ENCODE results near the gene SOX13. TPM values are rescaled to one million over a fixed set of nuclear protein-coding genes. Genes with fewer than 3 reads are reported as not detected.
"Not testable (repeated sequence)": the region's sequence is repeated elsewhere in the genome, so short reads cannot be mapped to it uniquely, and the experiment has no call there.

SOX13 gene
- total RNA-seq, 1 experiment from 2014 or later = 94.4 TPM

GRCh38 chr1:204045430-204045829, 27.5 kb upstream of the SOX13 start:
- no peak for DNase-seq
- Histone ChIP-seq H3K27me3 (ENCODE audit: control insufficient read depth, insufficient read depth, low read length) (no peaks in the 10 kb centered on the region; the same call in 1 of the 2 replicates), H3K4me3 (ENCODE audit: insufficient read depth, low read depth, low read length) (no peak overlapping the region), H3K36me3 (replicated peaks; ENCODE audit: control insufficient read depth, insufficient read depth, low read length) (no peaks in the 10 kb centered on the region)

GRCh38 chr1:204046346-204046745, 26.6 kb upstream of the SOX13 start:
- Histone ChIP-seq H3K27me3 (ENCODE audit: control insufficient read depth, insufficient read depth, low read length) (no peaks in the 10 kb centered on the region; the same call in 1 of the 2 replicates), H3K36me3 (replicated peaks; ENCODE audit: control insufficient read depth, insufficient read depth, low read length) (no peaks in the 10 kb centered on the region), H3K4me3 (ENCODE audit: insufficient read depth, low read depth, low read length) (no peak overlapping the region)
- DNase-seq = no peak

- not testable (repeated sequence) for H3K36me3 ChIP-seq (replicated peaks; ENCODE audit: control insufficient read depth, insufficient read depth, low read length); H3K27me3 ChIP-seq (ENCODE audit: control insufficient read depth, insufficient read depth, low read length); H3K4me3 ChIP-seq (ENCODE audit: insufficient read depth, low read depth, low read length); DNase-seq
These were observed 24.1 kb upstream of the SOX13 start for GRCh38 chr1:204048796-204049195.

GRCh38 chr1:204051258-204051657, 21.7 kb upstream of the SOX13 start:
- H3K27me3 ChIP-seq (ENCODE audit: control insufficient read depth, insufficient read depth, low read length) = no peaks in the 10 kb centered on the region
- H3K4me3 ChIP-seq (ENCODE audit: insufficient read depth, low read depth, low read length) = no peak overlapping the region
- no peak for DNase-seq
- no peaks in the 10 kb centered on the region for H3K36me3 ChIP-seq (replicated peaks; ENCODE audit: control insufficient read depth, insufficient read depth, low read length)

DNA sequence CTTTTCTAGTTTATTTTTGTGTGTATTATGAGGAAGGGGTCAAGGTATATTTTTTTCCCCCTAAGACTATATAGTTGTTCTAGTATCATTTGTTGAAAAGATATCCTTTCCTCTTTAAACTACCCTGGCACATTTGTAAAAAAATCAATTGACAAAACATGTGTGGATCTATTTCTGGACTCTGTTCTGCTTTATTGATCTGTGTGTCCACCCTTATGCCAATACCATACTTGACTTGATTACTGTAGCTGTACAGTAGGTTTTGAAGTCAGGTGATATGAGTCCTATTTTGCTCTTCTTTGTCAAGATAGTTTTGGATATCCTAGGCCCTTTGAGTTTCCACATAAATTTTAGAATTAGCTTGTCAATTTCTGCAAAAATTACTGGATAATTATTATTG, 21.2 kb upstream of the SOX13 start:
- DNase-seq = no peak
- no peaks in the 10 kb centered on the region for H3K27me3 ChIP-seq (ENCODE audit: control insufficient read depth, insufficient read depth, low read length)
- no peaks in the 10 kb centered on the region for H3K36me3 ChIP-seq (replicated peaks; ENCODE audit: control insufficient read depth, insufficient read depth, low read length)
- no peak overlapping the region for H3K4me3 ChIP-seq (ENCODE audit: insufficient read depth, low read depth, low read length)

DNA sequence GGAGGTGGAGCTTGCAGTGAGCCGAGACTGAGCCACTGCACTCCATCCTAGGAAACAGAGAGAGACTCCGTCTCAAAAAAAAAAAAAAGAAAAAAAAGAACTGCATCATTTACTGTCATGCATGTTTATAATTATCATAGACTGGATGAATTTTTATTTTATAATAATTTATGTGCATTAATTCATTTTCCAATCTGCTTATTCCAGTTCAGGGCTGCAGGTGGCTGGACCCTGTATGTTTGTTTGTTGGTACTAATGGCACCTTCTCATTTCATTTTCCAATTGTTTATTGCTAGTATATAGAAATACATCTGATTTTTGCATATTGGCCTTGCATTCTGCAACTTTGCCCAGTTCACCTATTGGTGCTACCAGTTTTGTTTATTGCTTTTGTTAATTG, 19.0 kb upstream of the SOX13 start:
- Histone ChIP-seq H3K27me3 (ENCODE audit: control insufficient read depth, insufficient read depth, low read length) (no peaks in the 10 kb centered on the region), H3K36me3 (replicated peaks; ENCODE audit: control insufficient read depth, insufficient read depth, low read length) (no peaks in the 10 kb centered on the region), H3K4me3 (ENCODE audit: insufficient read depth, low read depth, low read length) (no peak overlapping the region)
- DNase-seq = no peak

- DNase-seq = no peak
- Histone ChIP-seq H3K4me3 (ENCODE audit: insufficient read depth, low read depth, low read length) (no peak overlapping the region), H3K27me3 (ENCODE audit: control insufficient read depth, insufficient read depth, low read length) (no peaks in the 10 kb centered on the region), H3K36me3 (replicated peaks; ENCODE audit: control insufficient read depth, insufficient read depth, low read length) (no peaks in the 10 kb centered on the region)
These were observed 12.9 kb upstream of the SOX13 start for GRCh38 chr1:204059970-204060369.

DNA sequence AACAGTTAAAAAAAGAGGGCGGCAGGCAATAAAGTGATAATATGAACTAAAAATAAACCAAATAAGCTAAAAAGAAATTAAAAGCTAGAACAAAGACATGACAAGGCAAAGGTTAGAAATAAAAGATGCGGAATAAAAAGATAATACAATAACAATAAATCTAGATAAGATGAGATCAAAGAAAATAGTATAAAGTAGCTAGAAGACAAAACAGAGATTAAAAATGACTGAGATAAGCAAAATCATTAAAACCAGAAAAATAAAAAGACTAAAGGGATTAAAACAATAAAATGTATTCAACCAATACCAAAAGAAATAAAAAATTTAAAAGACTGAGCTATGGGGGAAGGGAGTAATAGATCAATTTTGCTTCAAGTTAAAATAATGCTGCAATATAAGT, 10.8 kb upstream of the SOX13 start:
- Histone ChIP-seq H3K27me3 (ENCODE audit: control insufficient read depth, insufficient read depth, low read length) (no peaks in the 10 kb centered on the region), H3K4me3 (ENCODE audit: insufficient read depth, low read depth, low read length) (no peak overlapping the region), H3K36me3 (replicated peaks; ENCODE audit: control insufficient read depth, insufficient read depth, low read length) (no peaks in the 10 kb centered on the region)
- no peak for DNase-seq

- no peak overlapping the region for H3K4me3 ChIP-seq (ENCODE audit: insufficient read depth, low read depth, low read length)
- H3K27me3 ChIP-seq (ENCODE audit: control insufficient read depth, insufficient read depth, low read length) = no peaks in the 10 kb centered on the region
- DNase-seq = peak; percentile 79
- H3K36me3 ChIP-seq (replicated peaks; ENCODE audit: control insufficient read depth, insufficient read depth, low read length) = no peaks in the 10 kb centered on the region
These were observed 7.5 kb upstream of the SOX13 start for GRCh38 chr1:204065174-204065985.

GRCh38 chr1:204065986-204066300, 7.0 kb upstream of the SOX13 start:
- DNase-seq = no peak
- Histone ChIP-seq H3K4me3 (ENCODE audit: insufficient read depth, low read depth, low read length) (no peak overlapping the region), H3K36me3 (replicated peaks; ENCODE audit: control insufficient read depth, insufficient read depth, low read length) (no peaks in the 10 kb centered on the region), H3K27me3 (ENCODE audit: control insufficient read depth, insufficient read depth, low read length) (no peaks in the 10 kb centered on the region)

DNA sequence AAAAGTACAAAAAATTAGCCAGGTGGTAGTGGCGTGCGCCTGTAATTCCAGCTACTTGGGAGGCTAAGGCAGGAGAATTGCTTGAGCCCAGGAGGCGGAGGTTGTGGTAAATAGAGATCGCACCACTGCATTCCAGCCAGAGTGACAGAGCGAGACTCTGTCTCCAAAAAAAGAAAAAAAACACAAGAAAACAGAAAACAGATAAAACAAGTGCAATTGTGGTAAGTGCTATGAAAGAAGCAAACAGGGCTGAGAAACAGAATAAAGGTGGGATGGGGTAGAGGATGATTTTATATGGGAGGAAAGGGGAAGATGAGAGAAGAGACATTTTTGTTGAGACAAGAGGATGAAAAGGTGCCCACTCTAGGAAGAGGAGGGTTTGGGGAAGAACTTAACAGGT, 5.0 kb upstream of the SOX13 start:
- no peak overlapping the region for H3K4me3 ChIP-seq (ENCODE audit: insufficient read depth, low read depth, low read length)
- H3K36me3 ChIP-seq (replicated peaks; ENCODE audit: control insufficient read depth, insufficient read depth, low read length) = no peaks in the 10 kb centered on the region
- H3K27me3 ChIP-seq (ENCODE audit: control insufficient read depth, insufficient read depth, low read length) = no peaks in the 10 kb centered on the region; the same call in 1 of the 2 replicates
- no peak for DNase-seq

DNA sequence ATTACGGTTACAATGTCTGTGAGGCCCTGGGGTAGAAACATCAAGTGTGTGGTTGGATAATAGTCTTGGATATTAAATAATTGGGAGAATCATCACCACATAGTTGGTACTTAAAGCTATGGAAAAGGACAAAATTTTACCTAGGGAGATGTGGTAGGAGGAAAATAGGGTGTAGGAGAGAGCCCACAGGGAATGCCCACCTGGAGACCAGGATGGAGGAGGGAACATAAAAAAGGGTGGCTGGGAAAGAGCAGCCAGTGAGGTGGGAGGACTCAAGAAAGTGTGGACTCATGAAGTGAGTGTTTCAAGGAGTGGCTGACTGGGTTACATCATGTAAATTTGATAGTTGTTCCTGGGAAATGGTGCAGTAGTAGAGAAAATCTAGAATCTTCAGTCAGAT, 3.0 kb upstream of the SOX13 start:
- H3K27me3 ChIP-seq (ENCODE audit: control insufficient read depth, insufficient read depth, low read length) = peaks cover 6% of the 10 kb centered on the region; the same call in 1 of the 2 replicates
- no peaks in the 10 kb centered on the region for H3K36me3 ChIP-seq (replicated peaks; ENCODE audit: control insufficient read depth, insufficient read depth, low read length)

DNA sequence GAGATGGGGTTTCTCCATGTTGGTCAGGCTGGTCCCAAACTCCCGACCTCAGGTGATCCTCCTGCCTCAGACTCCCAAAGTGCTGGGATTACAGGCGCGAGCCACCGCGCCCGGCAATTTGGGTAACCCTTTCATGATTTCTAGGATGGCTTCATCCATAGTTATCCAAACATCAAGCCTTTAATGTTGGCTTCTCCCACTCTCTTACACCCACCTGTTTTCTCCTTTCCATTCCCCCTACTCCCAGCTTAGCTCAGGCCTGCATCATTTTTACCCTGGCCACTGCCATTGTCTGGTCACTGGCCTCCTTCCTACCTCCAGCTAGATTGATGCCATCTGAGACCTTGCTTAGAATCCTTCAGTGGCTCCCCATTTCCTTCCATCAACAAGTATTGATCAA, 2.0 kb upstream of the SOX13 start:
- peaks cover 7% of the 10 kb centered on the region; the same call in 1 of the 2 replicates for H3K27me3 ChIP-seq (ENCODE audit: control insufficient read depth, insufficient read depth, low read length)

More for the DNA sequence above, 3.0 kb upstream of the SOX13 start:
- H3K4me3 ChIP-seq (ENCODE audit: insufficient read depth, low read depth, low read length) = no peak overlapping the region
- no peak for DNase-seq

GRCh38 chr1:204073837-204074273, 940 bp downstream of the SOX13 start:
- Histone ChIP-seq H3K36me3 (replicated peaks; ENCODE audit: control insufficient read depth, insufficient read depth, low read length) (no peaks in the 10 kb centered on the region; the same call in 1 of the 2 replicates), H3K27me3 (ENCODE audit: control insufficient read depth, insufficient read depth, low read length) (peaks cover 7% of the 10 kb centered on the region; the same call in 1 of the 2 replicates), H3K4me3 (ENCODE audit: insufficient read depth, low read depth, low read length) (peak overlapping the region; percentile 99)
- peak; percentile 63 for DNase-seq

More for the DNA sequence above, 2.0 kb upstream of the SOX13 start:
- DNase-seq = no peak
- no peaks in the 10 kb centered on the region for H3K36me3 ChIP-seq (replicated peaks; ENCODE audit: control insufficient read depth, insufficient read depth, low read length)
- H3K4me3 ChIP-seq (ENCODE audit: insufficient read depth, low read depth, low read length) = no peak overlapping the region

- peak; percentile 83 for DNase-seq
- no peaks in the 10 kb centered on the region; the same call in 1 of the 2 replicates for H3K36me3 ChIP-seq (replicated peaks; ENCODE audit: control insufficient read depth, insufficient read depth, low read length)
These were observed 1.6 kb downstream of the SOX13 start for GRCh38 chr1:204074274-204075138.

More at GRCh38 chr1:204074274-204075138, 1.6 kb downstream of the SOX13 start:
- peaks cover 7% of the 10 kb centered on the region; the same call in 1 of the 2 replicates for H3K27me3 ChIP-seq (ENCODE audit: control insufficient read depth, insufficient read depth, low read length)
- peak overlapping the region; percentile 99 for H3K4me3 ChIP-seq (ENCODE audit: insufficient read depth, low read depth, low read length)

All from H7 (cell line).